ENCODE measurements around the gene TPPP2.
"Not testable (repeated sequence)": the region's sequence is repeated elsewhere in the genome, so short reads cannot be mapped to it uniquely, and the experiment has no call there.

TPPP2 gene

GRCh38 chr14:20999591-20999990, 30.4 kb upstream of the TPPP2 start:
- Histone ChIP-seq H3K27me3 (ENCODE audit: insufficient read depth, low read length) (no peaks in the 10 kb centered on the region), H3F3A (ENCODE audit: insufficient read depth, low read length) (no peaks in the 10 kb centered on the region), H3K4me3 (ENCODE audit: low read depth, low read length, poor library complexity, severe bottlenecking) (no peak overlapping the region), H3K27ac (ENCODE audit: low read depth, low read length, poor library complexity, severe bottlenecking) (no peak overlapping the region), H3K9me2 (ENCODE audit: low read depth, low read length) (no peaks in the 10 kb centered on the region), H3K36me3 (ENCODE audit: insufficient read depth, low read length) (peaks cover 32% of the 10 kb centered on the region), H3K79me2 (ENCODE audit: insufficient read depth, low read length) (no peaks in the 10 kb centered on the region), H2AFZ (ENCODE audit: low read length) (no peak overlapping the region), H3K4me1 (ENCODE audit: insufficient read depth, low read length, severe bottlenecking) (no peaks in the 10 kb centered on the region), H4K20me1 (ENCODE audit: insufficient read depth, low read length) (no peaks in the 10 kb centered on the region), H3K4me2 (ENCODE audit: low read length) (no peak overlapping the region), H3K9ac (ENCODE audit: low read length) (no peak overlapping the region), H3K9me3 (ENCODE audit: low read length) (no peaks in the 10 kb centered on the region)
- TF ChIP-seq CTCF (IDR thresholded peaks at IDR 0.05; ENCODE audit: low read length) (no peak), EZH2 (IDR thresholded peaks at IDR 0.05; ENCODE audit: borderline replicate concordance, low read length) (no peak)

- no peak overlapping the region for H3K9ac ChIP-seq (ENCODE audit: low read length)
- H2AFZ ChIP-seq (ENCODE audit: low read length) = no peak overlapping the region
- no peaks in the 10 kb centered on the region for H3K4me1 ChIP-seq (ENCODE audit: insufficient read depth, low read length, severe bottlenecking)
- H4K20me1 ChIP-seq (ENCODE audit: insufficient read depth, low read length) = no peaks in the 10 kb centered on the region
- no peak overlapping the region for H3K4me3 ChIP-seq (ENCODE audit: low read depth, low read length, poor library complexity, severe bottlenecking)
- no peaks in the 10 kb centered on the region for H3K27me3 ChIP-seq (ENCODE audit: insufficient read depth, low read length)
- H3F3A ChIP-seq (ENCODE audit: insufficient read depth, low read length) = no peaks in the 10 kb centered on the region
- H3K36me3 ChIP-seq (ENCODE audit: insufficient read depth, low read length) = peaks cover 16% of the 10 kb centered on the region
- no peak overlapping the region for H3K4me2 ChIP-seq (ENCODE audit: low read length)
- H3K79me2 ChIP-seq (ENCODE audit: insufficient read depth, low read length) = no peaks in the 10 kb centered on the region
- TF ChIP-seq EZH2 (IDR thresholded peaks at IDR 0.05; ENCODE audit: borderline replicate concordance, low read length) = no peak
- TF ChIP-seq CTCF (IDR thresholded peaks at IDR 0.05; ENCODE audit: low read length) = no peak
- H3K27ac ChIP-seq (ENCODE audit: low read depth, low read length, poor library complexity, severe bottlenecking) = no peak overlapping the region
- H3K9me3 ChIP-seq (ENCODE audit: low read length) = no peaks in the 10 kb centered on the region
- no peaks in the 10 kb centered on the region for H3K9me2 ChIP-seq (ENCODE audit: low read depth, low read length)
Measured at GRCh38 chr14:21001218-21001617, 28.8 kb upstream of the TPPP2 start.

GRCh38 chr14:21003788-21004346, 26.1 kb upstream of the TPPP2 start:
- Histone ChIP-seq H3K36me3 (ENCODE audit: insufficient read depth, low read length) (no peaks in the 10 kb centered on the region), H3F3A (ENCODE audit: insufficient read depth, low read length) (no peaks in the 10 kb centered on the region), H3K27me3 (ENCODE audit: insufficient read depth, low read length) (no peaks in the 10 kb centered on the region), H3K4me3 (ENCODE audit: low read depth, low read length, poor library complexity, severe bottlenecking) (no peak overlapping the region), H3K27ac (ENCODE audit: low read depth, low read length, poor library complexity, severe bottlenecking) (no peak overlapping the region), H2AFZ (ENCODE audit: low read length) (no peak overlapping the region), H3K79me2 (ENCODE audit: insufficient read depth, low read length) (no peaks in the 10 kb centered on the region), H3K4me1 (ENCODE audit: insufficient read depth, low read length, severe bottlenecking) (no peaks in the 10 kb centered on the region), H4K20me1 (ENCODE audit: insufficient read depth, low read length) (no peaks in the 10 kb centered on the region), H3K9me3 (ENCODE audit: low read length) (no peaks in the 10 kb centered on the region), H3K9me2 (ENCODE audit: low read depth, low read length) (no peaks in the 10 kb centered on the region), H3K9ac (ENCODE audit: low read length) (no peak overlapping the region), H3K4me2 (ENCODE audit: low read length) (no peak overlapping the region)
- TF ChIP-seq EZH2 (IDR thresholded peaks at IDR 0.05; ENCODE audit: borderline replicate concordance, low read length) (no peak), CTCF (IDR thresholded peaks at IDR 0.05; ENCODE audit: low read length) (no peak)

- not testable (repeated sequence) for H3K9me2 ChIP-seq (ENCODE audit: low read depth, low read length); H2AFZ ChIP-seq (ENCODE audit: low read length); H3K4me1 ChIP-seq (ENCODE audit: insufficient read depth, low read length, severe bottlenecking); H3K36me3 ChIP-seq (ENCODE audit: insufficient read depth, low read length); H3K79me2 ChIP-seq (ENCODE audit: insufficient read depth, low read length); H3K9ac ChIP-seq (ENCODE audit: low read length); H4K20me1 ChIP-seq (ENCODE audit: insufficient read depth, low read length); H3K4me2 ChIP-seq (ENCODE audit: low read length); H3K9me3 ChIP-seq (ENCODE audit: low read length); H3F3A ChIP-seq (ENCODE audit: insufficient read depth, low read length); H3K27me3 ChIP-seq (ENCODE audit: insufficient read depth, low read length); H3K4me3 ChIP-seq (ENCODE audit: low read depth, low read length, poor library complexity, severe bottlenecking); H3K27ac ChIP-seq (ENCODE audit: low read depth, low read length, poor library complexity, severe bottlenecking)
Measured at GRCh38 chr14:21009721-21010120, 20.3 kb upstream of the TPPP2 start.

Data from OCI-LY1 (cell line).